Measurements from ENCODE around the gene DPCD.

DNA sequence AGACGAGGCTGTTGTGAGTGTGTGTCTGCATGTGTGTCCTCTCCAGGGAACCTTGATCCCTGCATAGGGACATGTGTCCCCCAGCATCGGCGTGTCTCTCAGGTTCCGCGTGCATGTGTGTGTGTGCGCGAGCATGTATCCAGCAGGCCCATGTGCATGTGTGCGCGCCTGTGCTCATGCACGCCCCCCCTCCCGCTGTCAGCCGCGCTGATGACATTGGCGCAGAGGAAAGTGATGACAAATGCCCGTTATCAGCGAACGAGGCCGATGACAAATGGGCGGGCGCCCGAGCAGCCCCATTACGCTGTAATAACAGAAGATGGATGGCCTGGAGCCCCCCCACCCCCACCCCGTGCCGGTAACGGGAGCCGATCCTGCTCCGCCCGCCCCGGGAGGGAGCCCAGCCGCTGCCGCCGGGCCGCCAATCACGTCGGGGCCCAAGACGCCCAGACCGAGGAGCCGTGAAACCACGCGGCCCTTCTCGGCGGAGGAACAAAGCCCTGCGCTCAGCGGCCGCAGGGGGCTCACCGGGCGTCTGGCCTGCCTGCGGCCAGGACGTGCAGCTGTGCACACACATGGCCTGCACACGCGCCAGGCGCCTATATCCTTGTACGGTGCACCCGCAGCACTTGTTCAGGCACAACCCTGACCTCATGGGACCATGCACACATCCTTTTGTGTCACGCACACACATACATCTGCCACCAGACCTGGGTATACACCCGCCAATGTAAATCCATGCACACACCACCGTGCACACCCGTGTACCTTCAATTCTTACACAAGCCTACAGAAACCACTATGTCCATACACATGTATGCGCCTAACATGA, 21.6 kb upstream of the DPCD start:
- TF ChIP-seq, protein P1, sequence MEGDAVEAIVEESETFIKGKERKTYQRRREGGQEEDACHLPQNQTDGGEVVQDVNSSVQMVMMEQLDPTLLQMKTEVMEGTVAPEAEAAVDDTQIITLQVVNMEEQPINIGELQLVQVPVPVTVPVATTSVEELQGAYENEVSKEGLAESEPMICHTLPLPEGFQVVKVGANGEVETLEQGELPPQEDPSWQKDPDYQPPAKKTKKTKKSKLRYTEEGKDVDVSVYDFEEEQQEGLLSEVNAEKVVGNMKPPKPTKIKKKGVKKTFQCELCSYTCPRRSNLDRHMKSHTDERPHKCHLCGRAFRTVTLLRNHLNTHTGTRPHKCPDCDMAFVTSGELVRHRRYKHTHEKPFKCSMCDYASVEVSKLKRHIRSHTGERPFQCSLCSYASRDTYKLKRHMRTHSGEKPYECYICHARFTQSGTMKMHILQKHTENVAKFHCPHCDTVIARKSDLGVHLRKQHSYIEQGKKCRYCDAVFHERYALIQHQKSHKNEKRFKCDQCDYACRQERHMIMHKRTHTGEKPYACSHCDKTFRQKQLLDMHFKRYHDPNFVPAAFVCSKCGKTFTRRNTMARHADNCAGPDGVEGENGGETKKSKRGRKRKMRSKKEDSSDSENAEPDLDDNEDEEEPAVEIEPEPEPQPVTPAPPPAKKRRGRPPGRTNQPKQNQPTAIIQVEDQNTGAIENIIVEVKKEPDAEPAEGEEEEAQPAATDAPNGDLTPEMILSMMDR (IDR thresholded peaks at IDR 0.05 in 2 of 3, conservative IDR thresholded peaks at IDR 0.05 in 1 of 3; ENCODE audit: borderline replicate concordance in 1 of 3, insufficient read depth in 1 of 3, low read depth in 2 of 3, low read length in 2 of 3): no peak
- TF ChIP-seq, protein P2, sequence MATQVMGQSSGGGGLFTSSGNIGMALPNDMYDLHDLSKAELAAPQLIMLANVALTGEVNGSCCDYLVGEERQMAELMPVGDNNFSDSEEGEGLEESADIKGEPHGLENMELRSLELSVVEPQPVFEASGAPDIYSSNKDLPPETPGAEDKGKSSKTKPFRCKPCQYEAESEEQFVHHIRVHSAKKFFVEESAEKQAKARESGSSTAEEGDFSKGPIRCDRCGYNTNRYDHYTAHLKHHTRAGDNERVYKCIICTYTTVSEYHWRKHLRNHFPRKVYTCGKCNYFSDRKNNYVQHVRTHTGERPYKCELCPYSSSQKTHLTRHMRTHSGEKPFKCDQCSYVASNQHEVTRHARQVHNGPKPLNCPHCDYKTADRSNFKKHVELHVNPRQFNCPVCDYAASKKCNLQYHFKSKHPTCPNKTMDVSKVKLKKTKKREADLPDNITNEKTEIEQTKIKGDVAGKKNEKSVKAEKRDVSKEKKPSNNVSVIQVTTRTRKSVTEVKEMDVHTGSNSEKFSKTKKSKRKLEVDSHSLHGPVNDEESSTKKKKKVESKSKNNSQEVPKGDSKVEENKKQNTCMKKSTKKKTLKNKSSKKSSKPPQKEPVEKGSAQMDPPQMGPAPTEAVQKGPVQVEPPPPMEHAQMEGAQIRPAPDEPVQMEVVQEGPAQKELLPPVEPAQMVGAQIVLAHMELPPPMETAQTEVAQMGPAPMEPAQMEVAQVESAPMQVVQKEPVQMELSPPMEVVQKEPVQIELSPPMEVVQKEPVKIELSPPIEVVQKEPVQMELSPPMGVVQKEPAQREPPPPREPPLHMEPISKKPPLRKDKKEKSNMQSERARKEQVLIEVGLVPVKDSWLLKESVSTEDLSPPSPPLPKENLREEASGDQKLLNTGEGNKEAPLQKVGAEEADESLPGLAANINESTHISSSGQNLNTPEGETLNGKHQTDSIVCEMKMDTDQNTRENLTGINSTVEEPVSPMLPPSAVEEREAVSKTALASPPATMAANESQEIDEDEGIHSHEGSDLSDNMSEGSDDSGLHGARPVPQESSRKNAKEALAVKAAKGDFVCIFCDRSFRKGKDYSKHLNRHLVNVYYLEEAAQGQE (IDR thresholded peaks at IDR 0.05; ENCODE audit: low read depth): no peak
- no peak for TF ChIP-seq EZH2 (IDR thresholded peaks at IDR 0.05)
- TF ChIP-seq POLR2A (IDR thresholded peaks at IDR 0.05; ENCODE audit: borderline replicate concordance, extremely low read depth, insufficient read depth, insufficient read length): no peak
- no peak for TF ChIP-seq SRF (IDR thresholded peaks at IDR 0.05; ENCODE audit: low read depth)
- TF ChIP-seq, protein P3, sequence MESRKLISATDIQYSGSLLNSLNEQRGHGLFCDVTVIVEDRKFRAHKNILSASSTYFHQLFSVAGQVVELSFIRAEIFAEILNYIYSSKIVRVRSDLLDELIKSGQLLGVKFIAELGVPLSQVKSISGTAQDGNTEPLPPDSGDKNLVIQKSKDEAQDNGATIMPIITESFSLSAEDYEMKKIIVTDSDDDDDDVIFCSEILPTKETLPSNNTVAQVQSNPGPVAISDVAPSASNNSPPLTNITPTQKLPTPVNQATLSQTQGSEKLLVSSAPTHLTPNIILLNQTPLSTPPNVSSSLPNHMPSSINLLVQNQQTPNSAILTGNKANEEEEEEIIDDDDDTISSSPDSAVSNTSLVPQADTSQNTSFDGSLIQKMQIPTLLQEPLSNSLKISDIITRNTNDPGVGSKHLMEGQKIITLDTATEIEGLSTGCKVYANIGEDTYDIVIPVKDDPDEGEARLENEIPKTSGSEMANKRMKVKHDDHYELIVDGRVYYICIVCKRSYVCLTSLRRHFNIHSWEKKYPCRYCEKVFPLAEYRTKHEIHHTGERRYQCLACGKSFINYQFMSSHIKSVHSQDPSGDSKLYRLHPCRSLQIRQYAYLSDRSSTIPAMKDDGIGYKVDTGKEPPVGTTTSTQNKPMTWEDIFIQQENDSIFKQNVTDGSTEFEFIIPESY (IDR thresholded peaks at IDR 0.05; ENCODE audit: extremely low read depth, insufficient replicate concordance, low read length): no peak
- no peak for TF ChIP-seq CEBPB (IDR thresholded peaks at IDR 0.05; ENCODE audit: low read depth)
- TF ChIP-seq ELF1 (IDR thresholded peaks at IDR 0.05; ENCODE audit: borderline replicate concordance, low read depth): no peak
- TF ChIP-seq POLR2AphosphoS5 (IDR thresholded peaks at IDR 0.05; ENCODE audit: low read depth, low read length): no peak
- no peak for TF ChIP-seq RAD21 (IDR thresholded peaks at IDR 0.05; ENCODE audit: low read depth)
- no peak for TF ChIP-seq SP1 (IDR thresholded peaks at IDR 0.05; ENCODE audit: low read depth)
- TF ChIP-seq YY1 (IDR thresholded peaks at IDR 0.05; ENCODE audit: extremely low read depth, insufficient replicate concordance, low read depth, low read length): no peak
- TF ChIP-seq, protein P4, sequence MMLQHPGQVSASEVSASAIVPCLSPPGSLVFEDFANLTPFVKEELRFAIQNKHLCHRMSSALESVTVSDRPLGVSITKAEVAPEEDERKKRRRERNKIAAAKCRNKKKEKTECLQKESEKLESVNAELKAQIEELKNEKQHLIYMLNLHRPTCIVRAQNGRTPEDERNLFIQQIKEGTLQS (IDR thresholded peaks at IDR 0.05): no peak

All from HCT116 (cell line).